ENCODE results near the gene APOD. TPM values are rescaled to one million over a fixed set of nuclear protein-coding genes. Genes with fewer than 3 reads are reported as not detected.

The APOD gene
- total and polyA plus RNA-seq, 2 of the 8 experiments (the other 6 are each of a cell fraction or from before 2014, with no cell fraction given), result not detected

- Histone ChIP-seq H2BK120ac (replicated peaks; ENCODE audit: low read depth, low read length) (no peak overlapping the region), H2BK5ac (ENCODE audit: low read depth, low read length) (no peak overlapping the region), H3K14ac (ENCODE audit: insufficient read length) (no peak overlapping the region), H4K8ac (ENCODE audit: extremely low read depth, insufficient read depth, low read length) (no peak overlapping the region), H2AK5ac (ENCODE audit: low read depth, low read length) (no peak overlapping the region), H4K91ac (replicated peaks; ENCODE audit: insufficient read length, low read length) (no peak overlapping the region), H3K18ac (ENCODE audit: extremely low read depth, low read length) (no peak overlapping the region), H3K36me3 (ENCODE audit: control insufficient read depth in 2 of 4, insufficient read depth in 4 of 4, low read length in 3 of 4) (no peaks in the 10 kb centered on the region), H3K4ac (replicated peaks; ENCODE audit: insufficient read length, low read depth, low read length) (no peak overlapping the region), H3K4me1 (replicated peaks in 1 of 4; ENCODE audit: control insufficient read depth in 3 of 4, insufficient read depth in 4 of 4, low read length in 3 of 4) (no peaks in the 10 kb centered on the region), H3K9me3 (ENCODE audit: insufficient read depth in 2 of 2, low read depth in 1 of 2, low read length in 1 of 2) (peaks cover 0 to 4% of the 10 kb centered on the region in 2 experiments; a peak in 2 of 4 replicates), H3K79me2 (ENCODE audit: control insufficient read depth in 1 of 2, insufficient read depth in 2 of 2, low read length in 2 of 2) (no peaks in the 10 kb centered on the region), H3K27me3 (replicated peaks in 1 of 4; ENCODE audit: control insufficient read depth in 3 of 4, extremely low read depth in 1 of 4, insufficient read depth in 3 of 4, low read length in 3 of 4) (no peaks in the 10 kb centered on the region), H3K56ac (replicated peaks; ENCODE audit: insufficient read length, low read depth, low read length) (no peak overlapping the region), H3K23me2 (ENCODE audit: low read depth, low read length) (no peaks in the 10 kb centered on the region), H3K9ac (replicated peaks in 1 of 4; ENCODE audit: extremely low read depth in 1 of 4, low read depth in 3 of 4, low read length in 3 of 4) (no peak overlapping the region), H3K4me3 (ENCODE audit: extremely low read depth in 1 of 4, insufficient read depth in 2 of 4, low read depth in 3 of 4, low read length in 4 of 4) (no peak overlapping the region), H3K79me1 (ENCODE audit: low read depth, low read length) (no peaks in the 10 kb centered on the region), H2BK12ac (ENCODE audit: low read depth, low read length) (no peak overlapping the region), H2BK20ac (ENCODE audit: low read length) (no peak overlapping the region), H3K27ac (ENCODE audit: low read depth, low read length) (no peak overlapping the region), H2BK15ac (ENCODE audit: low read length) (no peak overlapping the region), H3K23ac (ENCODE audit: insufficient read length) (no peak overlapping the region), H2AFZ (ENCODE audit: low read length) (no peak overlapping the region), H4K20me1 (replicated peaks in 1 of 2; ENCODE audit: control insufficient read depth in 1 of 2, insufficient read depth in 2 of 2, low read length in 2 of 2) (no peaks in the 10 kb centered on the region), H4K5ac (ENCODE audit: insufficient read length, low read depth, low read length) (no peak overlapping the region), H3K4me2 (ENCODE audit: insufficient read depth in 1 of 2, low read depth in 2 of 2, low read length in 2 of 2) (no peak overlapping the region)
- no peak for DNase-seq (ENCODE audit: low read depth in 1 of 2, low spot score in 2 of 2)
- CTCF ChIA-PET (ENCODE audit: partially characterized antibody), result interaction anchor here (1.0 kb wide), 1 partner anchor 11 kb away, joined by 3 read pairs; no protein-coding TSS in a partner anchor
- no peak for FAIRE-seq
- POLR2A ChIA-PET (ENCODE audit: partially characterized antibody), result no interaction called here
- WGBS, 2 experiments (ENCODE audit: extremely low coverage in 1 of 2, insufficient coverage in 1 of 2, insufficient read length in 1 of 2, insufficient replicate concordance in 2 of 2, low coverage in 1 of 2, low lambda C conversion rate in 2 of 2, missing lambda C conversion rate in 1 of 2), result 93% methylated on average over 2 of the region's 2 CpGs; no CpG with 5 or more reads in 1 of the 2 experiments
- TF ChIP-seq CHD2 (IDR thresholded peaks at IDR 0.05; ENCODE audit: low read length) (no peak), POU5F1 (IDR thresholded peaks at IDR 0.05; ENCODE audit: low read depth, low read length) (no peak), RBBP5 (IDR thresholded peaks at IDR 0.05; ENCODE audit: borderline replicate concordance, low read depth, low read length) (no peak), TEAD4 (IDR thresholded peaks at IDR 0.05; ENCODE audit: low read depth, low read length) (no peak), PHF8 (conservative IDR thresholded peaks at IDR 0.05; ENCODE audit: low read depth, low read length) (no peak), MAX (IDR thresholded peaks at IDR 0.05) (no peak), KDM4A (IDR thresholded peaks at IDR 0.05; ENCODE audit: low read depth, low read length, severe bottlenecking) (no peak), TBP (IDR thresholded peaks at IDR 0.05; ENCODE audit: low read depth, low read length) (no peak)
- TF ChIP-seq, protein P1, sequence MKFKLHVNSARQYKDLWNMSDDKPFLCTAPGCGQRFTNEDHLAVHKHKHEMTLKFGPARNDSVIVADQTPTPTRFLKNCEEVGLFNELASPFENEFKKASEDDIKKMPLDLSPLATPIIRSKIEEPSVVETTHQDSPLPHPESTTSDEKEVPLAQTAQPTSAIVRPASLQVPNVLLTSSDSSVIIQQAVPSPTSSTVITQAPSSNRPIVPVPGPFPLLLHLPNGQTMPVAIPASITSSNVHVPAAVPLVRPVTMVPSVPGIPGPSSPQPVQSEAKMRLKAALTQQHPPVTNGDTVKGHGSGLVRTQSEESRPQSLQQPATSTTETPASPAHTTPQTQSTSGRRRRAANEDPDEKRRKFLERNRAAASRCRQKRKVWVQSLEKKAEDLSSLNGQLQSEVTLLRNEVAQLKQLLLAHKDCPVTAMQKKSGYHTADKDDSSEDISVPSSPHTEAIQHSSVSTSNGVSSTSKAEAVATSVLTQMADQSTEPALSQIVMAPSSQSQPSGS (IDR thresholded peaks at IDR 0.05; ENCODE audit: low read length), result no peak
These were observed 8.1 kb upstream of the APOD start for GRCh38 chr3:195591852-195592251.
